WI38 (cell line): Measurements from ENCODE around the gene TMEM43.

ENCODE experiments used
- H3K4me3 ChIP-seq: 2 replicates; pipeline ENCODE4 v1.5.1; 2011; ENCODE audit warnings: low read depth, mild to moderate bottlenecking, control low read depth, low read length
- TF ChIP-seq, protein P1 (sequence below): IDR thresholded peaks from 2 replicates; pipeline ENCODE4 v1.5.1; 2012; ENCODE audit warnings: low read depth, mild to moderate bottlenecking, control low read depth, low read length

The TMEM43 gene

DNA sequence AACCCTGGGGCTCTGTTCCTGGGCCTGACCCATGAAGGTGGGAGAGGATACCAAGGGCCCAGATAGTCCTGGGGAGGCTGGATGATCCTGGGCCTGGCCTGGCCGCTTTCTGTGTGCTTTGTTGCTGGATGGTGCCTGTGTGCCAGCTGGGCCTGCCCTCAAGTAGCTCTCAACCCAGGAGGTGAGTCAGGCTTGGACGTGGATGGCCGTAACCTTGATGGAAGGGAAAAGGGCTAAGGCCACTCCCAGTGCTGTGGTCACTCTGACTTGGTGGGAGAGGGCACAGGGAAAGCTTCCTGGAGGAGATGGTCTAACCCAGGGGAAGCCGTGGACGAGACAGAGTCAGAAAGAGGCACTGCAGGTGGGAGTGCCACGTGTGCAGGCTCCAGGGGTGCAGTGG is 9.4 kb downstream of the TMEM43 start:
- TF ChIP-seq, protein P1, sequence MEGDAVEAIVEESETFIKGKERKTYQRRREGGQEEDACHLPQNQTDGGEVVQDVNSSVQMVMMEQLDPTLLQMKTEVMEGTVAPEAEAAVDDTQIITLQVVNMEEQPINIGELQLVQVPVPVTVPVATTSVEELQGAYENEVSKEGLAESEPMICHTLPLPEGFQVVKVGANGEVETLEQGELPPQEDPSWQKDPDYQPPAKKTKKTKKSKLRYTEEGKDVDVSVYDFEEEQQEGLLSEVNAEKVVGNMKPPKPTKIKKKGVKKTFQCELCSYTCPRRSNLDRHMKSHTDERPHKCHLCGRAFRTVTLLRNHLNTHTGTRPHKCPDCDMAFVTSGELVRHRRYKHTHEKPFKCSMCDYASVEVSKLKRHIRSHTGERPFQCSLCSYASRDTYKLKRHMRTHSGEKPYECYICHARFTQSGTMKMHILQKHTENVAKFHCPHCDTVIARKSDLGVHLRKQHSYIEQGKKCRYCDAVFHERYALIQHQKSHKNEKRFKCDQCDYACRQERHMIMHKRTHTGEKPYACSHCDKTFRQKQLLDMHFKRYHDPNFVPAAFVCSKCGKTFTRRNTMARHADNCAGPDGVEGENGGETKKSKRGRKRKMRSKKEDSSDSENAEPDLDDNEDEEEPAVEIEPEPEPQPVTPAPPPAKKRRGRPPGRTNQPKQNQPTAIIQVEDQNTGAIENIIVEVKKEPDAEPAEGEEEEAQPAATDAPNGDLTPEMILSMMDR, result no peak
- no peak overlapping the region for H3K4me3 ChIP-seq

DNA sequence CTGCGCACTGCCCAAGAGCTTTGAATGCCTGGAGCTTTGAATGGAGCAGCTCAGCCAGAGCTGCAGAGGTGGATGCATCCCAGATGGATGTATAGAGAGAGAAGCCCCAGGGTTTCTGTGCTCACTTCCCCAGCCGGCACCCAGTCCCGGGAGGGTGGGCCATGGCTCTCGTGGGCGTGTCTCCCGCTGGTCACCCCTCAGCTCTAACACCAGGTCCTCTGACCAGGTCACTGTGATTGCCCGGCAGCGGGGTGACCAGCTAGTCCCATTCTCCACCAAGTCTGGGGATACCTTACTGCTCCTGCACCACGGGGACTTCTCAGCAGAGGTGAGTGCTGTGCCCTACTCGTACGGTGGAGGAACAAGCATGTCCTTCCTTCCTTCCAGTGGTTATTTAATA is 10.7 kb downstream of the TMEM43 start:
- TF ChIP-seq, protein P1, result no peak
- H3K4me3 ChIP-seq, result no peak overlapping the region

DNA sequence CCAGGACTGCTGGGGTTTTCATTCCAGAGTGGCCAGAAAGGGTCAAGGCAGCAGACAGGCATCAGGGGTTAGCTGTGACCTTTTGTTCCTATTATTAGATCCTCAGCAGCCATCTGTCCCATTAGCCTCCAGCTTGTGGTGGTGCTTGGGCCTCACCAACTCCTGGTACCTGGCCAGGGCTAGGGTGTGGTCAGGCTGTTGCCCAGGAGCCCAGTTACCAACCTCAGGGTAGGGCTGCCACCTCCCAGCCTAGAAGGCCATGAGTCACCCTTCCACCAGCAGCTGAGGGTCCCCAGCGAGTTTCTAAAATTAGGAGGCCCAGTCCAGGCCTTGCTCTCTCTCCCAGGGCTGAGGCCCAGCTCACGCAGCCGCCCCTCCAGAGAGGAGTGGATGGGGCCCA is 12.2 kb downstream of the TMEM43 start:
- TF ChIP-seq, protein P1, result no peak
- no peak overlapping the region for H3K4me3 ChIP-seq

DNA sequence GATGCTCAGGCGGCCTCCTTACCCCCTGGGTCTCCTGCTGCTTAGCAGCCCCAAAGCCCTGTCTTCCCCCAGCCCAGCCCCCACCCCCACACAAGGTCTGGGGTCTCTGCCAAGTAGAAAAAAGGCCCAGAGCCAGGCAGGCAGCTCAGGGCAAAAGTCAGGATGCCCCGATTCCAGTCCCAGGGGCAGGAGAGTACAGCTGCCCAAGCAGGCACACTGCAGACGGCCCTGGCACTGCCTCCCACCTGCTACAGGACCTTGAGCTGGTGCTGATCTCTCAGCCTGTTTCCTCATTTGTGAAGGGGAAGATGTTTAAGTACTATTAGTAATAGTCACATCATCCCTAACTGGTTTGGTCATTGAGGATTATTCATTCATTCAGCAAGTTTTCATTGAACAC is 12.6 kb downstream of the TMEM43 start:
- no peak overlapping the region for H3K4me3 ChIP-seq
- TF ChIP-seq, protein P1, result no peak

DNA sequence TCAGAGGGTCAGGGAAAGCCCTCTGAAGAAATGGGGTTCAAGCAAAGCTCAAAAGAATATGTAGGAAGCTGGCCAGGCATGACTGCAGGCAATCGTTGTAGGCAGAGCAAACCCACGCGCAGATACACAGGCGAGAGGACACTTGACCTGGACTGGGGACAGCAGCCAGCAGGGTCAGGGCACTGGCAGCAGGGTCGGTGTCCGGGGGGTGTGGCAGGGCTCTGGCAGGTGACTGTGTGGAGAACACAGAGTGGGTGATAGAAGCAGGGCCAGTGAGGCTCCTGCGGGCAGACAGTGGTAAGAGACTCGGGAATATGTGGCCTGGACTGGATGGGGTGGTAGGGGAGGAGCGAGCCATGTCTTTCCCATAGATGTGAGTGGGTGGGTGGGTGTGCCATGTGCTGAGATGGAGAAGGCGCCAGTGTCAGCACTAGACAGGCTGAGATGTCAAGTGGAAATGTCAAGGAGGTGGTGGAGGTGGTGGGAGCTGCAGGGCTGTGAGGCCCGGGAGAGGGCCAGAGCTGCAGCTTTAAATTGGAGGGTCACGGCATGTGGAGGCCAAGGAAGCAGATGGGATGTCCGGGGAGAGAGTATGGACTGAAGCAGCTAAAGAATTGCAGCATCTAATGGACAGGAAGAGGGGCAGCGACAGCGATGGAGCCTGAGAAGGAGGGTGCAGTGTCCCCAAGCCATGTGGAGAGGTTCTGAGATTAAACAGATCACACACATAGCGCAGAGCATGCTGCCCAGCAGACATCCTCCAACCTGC is 13.4 kb downstream of the TMEM43 start:
- H3K4me3 ChIP-seq, result no peak overlapping the region
- TF ChIP-seq, protein P1, result no peak

DNA sequence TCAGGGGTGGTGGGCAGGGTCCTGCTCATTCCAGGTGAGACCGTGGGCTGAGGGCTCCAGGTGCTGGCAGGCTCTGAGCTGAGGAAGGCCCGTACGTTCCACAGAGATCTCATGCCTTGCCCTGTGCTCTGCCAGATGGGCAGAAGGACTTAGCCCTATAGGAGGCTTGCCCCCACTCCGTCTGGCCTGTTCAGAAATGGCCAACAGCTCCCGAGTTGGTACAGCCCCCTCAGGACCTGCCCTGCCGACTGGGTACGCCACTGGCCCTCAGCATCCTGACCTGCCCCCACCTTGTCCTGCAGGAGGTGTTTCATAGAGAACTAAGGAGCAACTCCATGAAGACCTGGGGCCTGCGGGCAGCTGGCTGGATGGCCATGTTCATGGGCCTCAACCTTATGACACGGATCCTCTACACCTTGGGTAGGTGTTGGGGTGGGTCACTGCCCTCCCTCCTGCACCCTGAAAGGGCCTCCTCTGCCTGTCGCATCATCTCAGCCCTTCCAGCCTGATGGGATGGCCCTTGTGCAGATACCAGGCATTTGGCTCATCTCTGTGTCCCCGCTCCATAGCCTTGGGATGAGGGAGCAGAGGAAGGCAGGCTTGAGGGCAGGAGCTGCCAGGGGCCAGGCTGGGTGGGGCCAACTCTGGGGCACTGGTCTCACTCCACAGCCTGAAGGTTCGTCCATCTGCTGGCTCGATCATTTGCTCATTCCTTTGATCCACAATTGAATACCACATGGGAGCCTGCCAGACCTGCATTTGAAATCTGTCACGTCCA is 14.2 kb downstream of the TMEM43 start:
- no peak overlapping the region for H3K4me3 ChIP-seq
- TF ChIP-seq, protein P1, result no peak

DNA sequence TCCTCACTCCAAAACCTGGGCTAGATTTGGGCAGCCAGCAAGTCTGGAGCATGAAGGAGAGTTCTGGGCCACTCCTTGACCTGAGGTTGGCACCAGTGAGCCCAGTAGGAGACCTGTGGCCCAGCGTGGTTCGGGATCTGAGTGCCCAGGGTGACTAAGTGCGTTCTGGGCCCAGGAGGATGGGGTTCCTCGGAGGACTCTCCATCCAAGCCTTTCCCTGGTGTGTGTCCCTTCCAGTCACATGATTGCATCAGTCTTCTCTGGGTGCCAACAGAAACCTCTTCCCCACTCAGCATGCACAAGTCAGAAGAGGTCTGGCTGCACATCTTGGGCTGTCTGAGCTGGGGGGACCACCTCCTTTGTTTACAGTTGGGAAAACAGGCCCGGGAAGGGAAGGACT is 14.9 kb downstream of the TMEM43 start:
- no peak overlapping the region for H3K4me3 ChIP-seq
- TF ChIP-seq, protein P1, result no peak
